NB4 (cell line): ENCODE measurements around the gene LPAR3.

ENCODE experiments used
- CTCF ChIP-seq: IDR thresholded peaks from one replicate; pipeline ENCODE4 v1.5.1; 2012; ENCODE audit warnings: low read depth, low read length
- POLR2A ChIP-seq: IDR thresholded peaks from 2 replicates; pipeline ENCODE4 v1.6.1; 2011; ENCODE audit warnings: mild to moderate bottlenecking; ENCODE audit not compliant: insufficient read length; ENCODE audit errors: extremely low read depth

- no peak for TF ChIP-seq POLR2A
- TF ChIP-seq CTCF, result no peak
These were observed 46.1 kb upstream of the LPAR3 start for GRCh38 chr1:84939151-84939550.
